Neural cell (in vitro differentiated cells): ENCODE data around the gene FLYWCH1.

Experiments
- EZH2 ChIP-seq: fragments of 200-600, 300-800 bp; shearing (Covaris generic), sonication (generic); IDR thresholded peaks from 2 replicates; pipeline ENCODE4 v1.6.1; 2014; ENCODE audit warnings: antibody characterized with exemption, low read length, borderline replicate concordance, mild to moderate bottlenecking; ENCODE audit not compliant: insufficient read depth, poor library complexity, severe bottlenecking
- MXI1 ChIP-seq: fragments of 450-650 bp; conservative IDR thresholded peaks from 2 replicates; pipeline ENCODE4 v1.6.1; 2014; ENCODE audit warnings: antibody characterized with exemption, mild to moderate bottlenecking; ENCODE audit not compliant: poor library complexity, severe bottlenecking
- TF ChIP-seq, protein P1 (sequence below): fragments of 450-650 bp; IDR thresholded peaks from 2 replicates; pipeline ENCODE4 v1.5.1; 2014; ENCODE audit warnings: antibody characterized with exemption, mild to moderate bottlenecking, moderate library complexity; ENCODE audit not compliant: poor library complexity, severe bottlenecking

GRCh38 chr16:2966808-2967191 lies 55.1 kb downstream of the FLYWCH1 start:
- TF ChIP-seq EZH2 (no peak), MXI1 (no peak)
- TF ChIP-seq, protein P1, sequence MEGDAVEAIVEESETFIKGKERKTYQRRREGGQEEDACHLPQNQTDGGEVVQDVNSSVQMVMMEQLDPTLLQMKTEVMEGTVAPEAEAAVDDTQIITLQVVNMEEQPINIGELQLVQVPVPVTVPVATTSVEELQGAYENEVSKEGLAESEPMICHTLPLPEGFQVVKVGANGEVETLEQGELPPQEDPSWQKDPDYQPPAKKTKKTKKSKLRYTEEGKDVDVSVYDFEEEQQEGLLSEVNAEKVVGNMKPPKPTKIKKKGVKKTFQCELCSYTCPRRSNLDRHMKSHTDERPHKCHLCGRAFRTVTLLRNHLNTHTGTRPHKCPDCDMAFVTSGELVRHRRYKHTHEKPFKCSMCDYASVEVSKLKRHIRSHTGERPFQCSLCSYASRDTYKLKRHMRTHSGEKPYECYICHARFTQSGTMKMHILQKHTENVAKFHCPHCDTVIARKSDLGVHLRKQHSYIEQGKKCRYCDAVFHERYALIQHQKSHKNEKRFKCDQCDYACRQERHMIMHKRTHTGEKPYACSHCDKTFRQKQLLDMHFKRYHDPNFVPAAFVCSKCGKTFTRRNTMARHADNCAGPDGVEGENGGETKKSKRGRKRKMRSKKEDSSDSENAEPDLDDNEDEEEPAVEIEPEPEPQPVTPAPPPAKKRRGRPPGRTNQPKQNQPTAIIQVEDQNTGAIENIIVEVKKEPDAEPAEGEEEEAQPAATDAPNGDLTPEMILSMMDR: no peak
